ENCODE measurements around the gene HOXC5.

The HOXC5 gene

GRCh38 chr12:54021432-54022013 lies 11.3 kb upstream of the HOXC5 start:
- DNase-seq = no peak

GRCh38 chr12:54022960-54023884 lies 9.6 kb upstream of the HOXC5 start:
- no peak for DNase-seq

DNA sequence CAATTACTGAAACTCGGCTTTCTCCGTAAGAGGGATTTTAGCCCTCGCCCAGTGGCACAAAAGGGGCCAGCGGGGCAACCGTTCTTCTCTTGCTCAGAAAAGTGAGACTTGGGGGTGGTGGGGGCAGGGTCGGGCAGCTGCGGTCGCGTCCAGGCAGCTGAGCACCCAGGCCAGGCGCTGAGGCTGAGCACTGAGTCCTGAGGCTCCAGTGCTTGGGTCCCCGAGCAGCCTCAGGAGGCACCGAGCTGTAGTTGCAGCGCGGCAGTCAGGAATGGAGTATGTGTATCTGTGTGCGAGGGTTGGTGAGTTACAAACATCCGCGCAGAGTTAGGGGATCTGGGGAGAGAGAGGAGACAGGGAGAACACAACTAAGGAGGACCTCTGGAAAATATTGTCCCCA lies 8.7 kb upstream of the HOXC5 start:
- no peak for DNase-seq

DNA sequence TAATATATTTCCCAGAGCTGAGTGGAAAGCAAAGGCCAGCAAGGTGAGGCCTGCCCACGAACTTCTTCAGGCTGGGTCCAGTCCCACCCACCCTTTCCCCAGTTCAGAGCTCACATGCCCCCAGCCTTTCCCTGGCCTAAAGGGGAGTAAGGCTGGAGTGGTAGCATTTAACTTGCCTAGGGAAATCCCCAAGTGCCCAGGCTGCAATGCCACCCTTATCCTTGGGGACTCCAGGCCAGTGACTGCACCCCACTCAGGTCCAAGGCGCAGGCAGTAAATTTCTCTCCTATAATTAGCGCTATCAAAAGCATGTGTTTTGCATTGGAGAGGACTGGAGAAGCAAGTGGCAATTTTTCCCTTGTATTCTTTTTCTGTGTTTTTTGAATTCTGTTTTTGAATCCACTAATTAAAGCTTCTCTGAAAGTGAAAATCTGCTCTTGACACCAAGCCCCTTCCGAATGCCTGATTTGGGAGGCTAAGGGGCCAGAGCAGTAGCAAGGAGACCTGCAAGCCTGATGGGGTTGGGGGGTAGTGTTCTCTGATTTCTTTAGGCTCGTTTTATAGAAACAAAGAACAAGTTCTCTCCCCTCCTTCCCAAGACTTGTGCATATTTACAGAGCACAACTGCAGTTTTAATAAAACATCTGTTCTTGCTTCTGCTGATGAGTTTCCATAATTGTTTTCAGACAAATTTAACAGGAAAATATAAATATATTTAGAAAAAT lies 8.1 kb upstream of the HOXC5 start:
- no peak for DNase-seq

- DNase-seq = no peak
Measured at GRCh38 chr12:54025499-54026405, 7.1 kb upstream of the HOXC5 start.

- DNase-seq = no peak
Measured at GRCh38 chr12:54026640-54027441, 6.0 kb upstream of the HOXC5 start.

- no peak for DNase-seq
Measured at GRCh38 chr12:54027442-54027786, 5.4 kb upstream of the HOXC5 start.

DNA sequence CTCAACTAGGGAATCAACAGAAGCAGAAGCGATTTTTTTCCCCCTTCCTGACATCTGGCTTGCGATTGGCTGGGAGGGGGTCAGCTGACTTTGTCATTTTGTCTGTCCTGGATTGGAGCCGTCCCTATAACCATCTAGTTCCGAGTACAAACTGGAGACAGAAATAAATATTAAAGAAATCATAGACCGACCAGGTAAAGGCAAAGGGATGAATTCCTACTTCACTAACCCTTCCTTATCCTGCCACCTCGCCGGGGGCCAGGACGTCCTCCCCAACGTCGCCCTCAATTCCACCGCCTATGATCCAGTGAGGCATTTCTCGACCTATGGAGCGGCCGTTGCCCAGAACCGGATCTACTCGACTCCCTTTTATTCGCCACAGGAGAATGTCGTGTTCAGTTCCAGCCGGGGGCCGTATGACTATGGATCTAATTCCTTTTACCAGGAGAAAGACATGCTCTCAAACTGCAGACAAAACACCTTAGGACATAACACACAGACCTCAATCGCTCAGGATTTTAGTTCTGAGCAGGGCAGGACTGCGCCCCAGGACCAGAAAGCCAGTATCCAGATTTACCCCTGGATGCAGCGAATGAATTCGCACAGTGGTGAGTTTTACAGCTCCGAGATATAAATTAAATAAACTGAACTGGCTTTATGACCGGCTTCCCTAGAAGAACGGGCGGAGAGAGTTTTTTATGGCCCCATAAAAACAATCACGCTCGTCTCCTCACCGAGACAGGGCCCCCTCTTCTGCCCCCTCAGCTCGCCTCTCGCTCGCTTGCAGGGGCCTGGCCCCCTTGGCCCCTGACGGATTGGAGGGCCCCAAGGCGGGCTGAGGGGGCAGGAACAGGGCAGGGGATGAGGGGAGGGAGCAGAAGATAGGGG lies 4.3 kb upstream of the HOXC5 start, which contains the start of gene HOXC6:
Gene HOXC6 (plus strand): TSS at position 127 of the 888 bp plus-strand sequence. CDS start 82 bp downstream, at position 209.
- no peak for DNase-seq

GRCh38 chr12:54029529-54030441 lies 3.1 kb upstream of the HOXC5 start:
- DNase-seq = no peak

DNA sequence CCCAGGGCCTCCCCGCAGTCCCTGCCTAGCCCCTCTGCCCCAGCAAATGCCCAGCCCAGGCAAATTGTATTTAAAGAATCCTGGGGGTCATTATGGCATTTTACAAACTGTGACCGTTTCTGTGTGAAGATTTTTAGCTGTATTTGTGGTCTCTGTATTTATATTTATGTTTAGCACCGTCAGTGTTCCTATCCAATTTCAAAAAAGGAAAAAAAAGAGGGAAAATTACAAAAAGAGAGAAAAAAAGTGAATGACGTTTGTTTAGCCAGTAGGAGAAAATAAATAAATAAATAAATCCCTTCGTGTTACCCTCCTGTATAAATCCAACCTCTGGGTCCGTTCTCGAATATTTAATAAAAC lies 2.4 kb upstream of the HOXC5 start:
- no peak for DNase-seq

GRCh38 chr12:54030889-54031471 lies 1.9 kb upstream of the HOXC5 start:
- no peak for DNase-seq

DNA sequence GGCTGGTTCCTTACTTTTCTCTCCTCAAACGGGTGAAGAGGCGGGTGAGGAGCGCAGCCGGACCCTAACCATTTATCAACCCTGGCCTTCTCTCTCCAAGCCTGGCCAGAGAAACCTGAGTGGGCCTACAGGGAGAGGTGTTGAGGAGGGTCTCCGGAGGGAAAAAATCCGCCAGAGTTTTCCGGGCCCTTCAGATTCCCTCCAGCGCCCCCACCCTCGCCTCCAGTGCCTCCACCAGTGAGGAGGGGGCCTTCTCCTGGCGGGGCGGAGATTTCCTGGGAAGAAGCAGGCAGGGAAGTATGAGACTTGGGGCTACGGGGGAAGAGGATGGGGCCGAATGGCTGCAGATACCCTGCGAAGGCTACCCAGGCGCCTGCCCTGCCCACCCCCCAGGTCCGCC lies 1.4 kb upstream of the HOXC5 start:
- no peak for DNase-seq

DNA sequence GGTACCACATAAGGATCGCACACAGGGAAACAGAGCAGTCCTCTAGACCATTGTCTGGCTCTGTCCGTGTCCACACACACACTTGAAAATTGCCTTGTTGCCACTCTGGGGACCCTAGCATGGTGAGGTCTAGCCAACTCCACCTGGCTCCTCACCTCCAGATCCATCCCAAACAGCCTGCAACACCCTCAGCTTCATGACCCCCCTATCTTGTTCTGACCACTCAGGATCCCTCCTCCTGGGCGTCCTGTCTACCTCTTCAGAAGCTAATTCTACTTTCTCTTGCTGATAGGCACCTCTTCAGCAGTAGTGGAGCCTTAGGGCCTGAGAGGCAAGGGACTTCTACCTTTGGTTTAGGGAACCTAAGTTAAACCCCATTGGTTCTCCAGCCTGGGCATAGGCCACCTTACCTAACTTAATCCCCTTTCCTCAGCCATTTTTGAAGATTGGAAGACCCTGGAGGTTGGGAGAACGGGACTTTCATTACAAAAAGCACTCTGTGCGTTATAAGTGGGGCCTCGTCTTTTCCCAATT lies 697 bp upstream of the HOXC5 start:
- no peak for DNase-seq

DNA sequence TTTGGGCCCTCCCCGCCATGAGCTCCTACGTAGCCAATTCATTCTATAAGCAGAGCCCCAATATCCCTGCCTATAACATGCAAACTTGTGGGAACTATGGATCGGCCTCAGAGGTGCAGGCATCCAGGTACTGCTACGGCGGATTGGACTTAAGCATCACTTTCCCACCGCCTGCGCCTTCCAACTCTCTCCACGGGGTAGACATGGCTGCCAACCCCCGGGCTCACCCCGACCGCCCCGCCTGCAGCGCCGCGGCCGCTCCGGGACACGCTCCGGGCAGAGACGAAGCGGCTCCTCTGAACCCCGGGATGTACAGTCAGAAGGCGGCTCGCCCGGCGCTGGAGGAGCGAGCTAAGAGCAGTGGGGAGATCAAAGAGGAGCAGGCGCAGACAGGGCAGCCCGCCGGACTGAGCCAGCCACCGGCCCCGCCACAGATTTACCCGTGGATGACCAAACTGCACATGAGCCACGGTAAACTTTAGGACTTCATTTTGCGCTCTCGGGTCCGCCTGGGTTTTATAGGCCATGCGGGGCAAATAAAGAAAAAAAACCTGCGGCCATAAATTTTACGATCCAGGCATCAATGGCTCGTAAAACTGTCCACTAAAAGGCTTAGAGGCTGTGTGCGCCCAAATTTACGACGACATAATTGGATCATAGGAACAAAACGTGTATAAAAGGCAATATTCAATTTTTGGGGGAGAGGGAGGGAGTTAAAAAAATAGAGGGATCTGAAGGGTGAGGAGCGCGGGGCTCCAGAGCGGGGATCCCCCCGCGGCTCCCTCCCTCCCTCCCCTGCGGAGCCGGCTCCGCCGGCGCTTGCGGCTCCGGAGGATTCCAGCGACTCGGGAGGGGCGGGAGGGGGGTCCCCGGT lies 493 bp downstream of the HOXC5 start:
- DNase-seq = no peak

DNA sequence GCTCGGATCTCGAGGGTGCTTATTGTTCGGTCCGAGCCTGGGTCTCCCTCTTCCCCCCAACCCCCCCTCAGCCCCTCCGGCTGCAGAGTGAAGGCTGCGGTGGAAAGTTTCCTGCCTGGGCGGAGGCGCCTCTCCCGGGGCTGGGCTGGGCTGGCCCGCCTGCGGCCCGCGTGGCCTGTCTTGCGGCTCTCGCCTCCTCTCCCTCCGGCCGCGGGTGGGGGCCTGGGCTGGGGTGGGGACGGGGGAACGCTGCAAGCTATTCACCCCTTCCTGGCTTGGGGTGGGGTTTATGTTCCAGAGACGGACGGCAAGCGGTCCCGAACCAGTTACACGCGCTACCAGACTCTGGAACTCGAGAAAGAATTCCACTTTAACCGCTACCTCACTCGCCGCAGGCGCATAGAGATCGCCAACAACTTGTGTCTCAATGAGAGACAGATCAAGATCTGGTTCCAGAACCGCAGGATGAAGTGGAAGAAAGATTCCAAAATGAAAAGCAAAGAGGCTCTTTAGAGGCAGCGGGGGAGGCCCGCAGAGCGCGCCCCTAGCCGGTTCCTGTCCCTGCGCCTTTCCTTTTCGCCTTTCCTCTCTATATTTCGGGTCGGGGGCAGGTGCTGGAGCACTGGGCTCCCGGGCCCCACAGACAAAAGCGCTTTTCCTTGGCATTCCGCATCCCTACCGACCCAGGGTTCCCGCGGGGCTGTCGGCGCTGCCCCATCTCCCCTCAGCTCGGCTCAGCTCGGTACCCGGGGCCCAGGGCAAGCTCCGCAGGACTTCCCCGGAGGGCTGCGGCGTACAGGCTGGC lies 1.3 kb downstream of the HOXC5 start:
- DNase-seq = no peak

DNA sequence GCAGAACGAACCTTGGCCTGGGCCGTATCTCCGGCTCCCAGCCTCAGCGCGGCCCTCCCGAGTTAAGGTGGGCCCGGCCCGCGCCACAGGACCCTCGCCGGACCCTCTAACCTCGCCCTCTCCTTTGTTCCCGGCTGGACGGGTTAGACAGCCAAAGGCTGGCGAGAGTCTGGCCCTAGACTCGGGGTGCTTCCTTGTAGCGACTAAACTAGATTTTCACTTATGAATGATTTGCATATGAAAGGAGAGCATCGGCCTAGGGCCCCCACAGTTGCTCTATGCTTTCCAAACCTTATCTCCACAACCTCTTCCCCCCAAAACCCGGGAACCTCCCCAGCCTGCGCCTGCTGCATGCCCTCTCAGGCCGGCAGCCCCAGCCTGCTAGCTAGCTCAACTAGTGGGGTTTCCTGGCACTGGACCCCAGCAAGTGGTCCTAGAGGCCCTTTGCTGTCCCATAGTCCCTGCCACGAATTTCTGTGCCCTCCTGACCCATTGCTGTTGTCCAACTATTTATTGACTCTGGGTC lies 2.0 kb downstream of the HOXC5 start:
- DNase-seq = no peak

All from hematopoietic multipotent progenitor cell treated with erythropoietin and hydrocortisone succinate and interleukin-3 and kit ligand, for 8 days (in vitro differentiated cells).